ENCODE measurements around the gene HS1BP3.

The HS1BP3 gene

DNA sequence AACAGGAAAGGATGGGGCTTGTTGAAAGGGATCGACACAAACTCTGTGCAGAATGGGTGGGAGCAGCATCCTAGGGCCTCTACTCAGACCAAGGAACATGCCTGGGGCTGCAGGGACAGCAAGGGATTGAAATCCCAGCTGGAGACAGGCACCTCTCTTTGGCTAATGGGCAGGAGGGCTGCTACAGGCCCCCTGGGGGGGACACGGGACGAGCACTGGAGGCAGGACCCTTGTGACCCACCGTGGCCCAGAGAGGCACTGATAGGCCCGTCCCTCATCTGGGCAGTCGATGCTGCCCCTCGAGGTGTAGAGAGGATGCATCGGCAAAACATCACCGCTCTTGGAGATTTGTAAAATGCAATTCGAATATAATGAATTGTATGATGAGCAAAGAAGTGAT lies 5.1 kb downstream of the HS1BP3 start:
- DNase-seq (ENCODE audit: low spot score) = no peak

DNA sequence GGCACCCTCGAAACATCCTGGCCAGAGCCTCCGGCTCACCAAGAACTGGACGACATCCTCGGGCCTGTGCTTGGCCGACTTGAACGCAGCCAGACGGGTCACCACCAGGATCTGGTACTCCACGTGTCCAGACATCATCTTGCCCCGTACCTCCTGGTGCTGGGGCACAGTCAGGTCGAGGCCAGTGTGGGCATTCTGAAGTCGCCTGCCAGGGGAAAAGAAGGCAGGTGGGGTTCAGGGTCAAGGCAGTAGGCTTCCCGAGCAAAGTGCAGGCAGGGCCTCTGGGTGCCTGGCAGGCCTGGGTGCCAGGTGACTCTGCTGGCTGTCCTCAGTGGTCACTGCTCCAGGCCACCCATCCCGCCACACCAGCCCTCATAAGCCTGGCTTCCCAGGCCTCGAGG lies 5.6 kb downstream of the HS1BP3 start:
- DNase-seq (ENCODE audit: low spot score) = no peak

DNA sequence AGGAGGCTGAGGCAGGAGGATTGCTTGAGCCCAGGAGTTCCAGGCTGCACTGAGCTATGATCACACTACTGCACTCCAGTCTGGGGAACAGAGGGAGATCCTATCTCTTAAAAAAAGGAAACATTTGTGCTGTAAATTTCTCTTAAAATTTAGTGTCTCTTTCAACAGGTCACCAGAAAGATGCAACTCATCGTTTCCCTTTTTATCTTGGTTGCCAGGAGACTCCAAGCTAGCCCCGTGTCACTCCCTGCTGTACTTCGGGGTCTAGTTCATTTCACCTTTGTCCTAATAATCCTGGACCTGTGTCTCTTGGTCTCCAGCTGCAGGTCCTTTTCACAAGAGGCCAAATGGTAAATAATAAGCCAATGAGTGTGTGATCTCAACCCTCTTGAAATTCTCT lies 7.1 kb downstream of the HS1BP3 start:
- no peak for DNase-seq (ENCODE audit: low spot score)

DNA sequence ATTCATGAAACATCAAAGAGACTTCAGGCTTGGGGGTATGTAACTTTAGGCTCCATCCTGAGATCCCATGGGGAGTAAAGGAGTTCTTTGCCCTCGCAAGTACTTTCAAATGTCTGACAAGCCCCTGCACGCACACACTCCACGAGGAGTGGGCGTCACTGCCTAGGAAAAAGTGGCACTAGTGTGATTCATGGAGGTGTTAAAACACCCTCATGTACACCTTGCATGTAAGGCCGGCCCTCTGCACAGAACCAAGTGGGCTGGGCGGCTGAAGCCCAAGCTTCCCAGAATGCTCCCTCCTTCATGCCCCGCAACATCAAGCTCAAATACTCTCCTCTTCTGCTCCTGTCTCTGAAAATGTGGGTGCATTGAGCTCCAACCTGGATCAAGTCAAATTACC lies 7.8 kb downstream of the HS1BP3 start:
- DNase-seq (ENCODE audit: low spot score) = peak; percentile 70

DNA sequence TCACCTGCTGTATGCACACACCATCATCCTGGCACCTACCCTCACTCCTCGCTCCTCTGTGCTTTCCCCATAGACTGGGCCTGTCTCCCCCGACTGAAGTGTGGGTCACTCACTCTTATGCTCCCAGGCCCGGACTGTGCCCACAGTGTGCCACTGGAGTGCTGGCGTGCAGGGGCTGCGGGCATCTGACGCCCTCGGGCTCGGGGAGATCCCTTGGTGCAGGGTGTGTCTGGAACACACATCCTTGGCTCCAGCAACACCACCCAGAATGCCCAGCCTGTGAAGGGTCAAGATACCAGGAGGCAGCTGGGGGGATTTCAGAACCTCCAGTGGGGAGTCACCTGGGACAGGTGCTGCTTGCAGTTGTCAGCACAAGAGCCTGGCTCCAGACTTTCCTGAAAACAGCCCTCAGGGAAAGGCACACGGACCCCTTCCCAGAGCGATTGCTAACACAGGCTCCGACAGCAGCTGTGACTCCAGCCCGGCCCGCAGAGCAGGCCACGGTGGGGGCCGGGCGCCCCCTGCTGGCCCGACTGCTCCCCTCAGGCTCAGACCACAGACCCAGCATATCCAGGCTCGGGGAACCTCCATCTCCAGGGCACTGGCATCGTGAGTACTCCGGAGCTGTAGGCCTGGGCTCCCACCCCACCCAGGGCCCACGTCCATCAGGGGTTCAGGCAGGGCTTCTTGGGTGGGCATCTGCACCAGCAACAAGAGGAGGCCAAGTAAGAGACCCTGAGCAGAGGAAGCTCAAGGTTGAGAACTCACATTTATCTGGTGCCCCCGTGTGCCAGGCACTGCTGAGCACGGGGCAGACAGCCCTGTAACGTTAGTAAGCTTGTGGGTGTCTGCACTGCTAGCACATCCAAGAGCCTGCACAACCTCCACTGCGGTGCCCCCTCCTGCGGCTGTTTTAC lies 8.6 kb downstream of the HS1BP3 start:
- peak; percentile 71 for DNase-seq (ENCODE audit: low spot score)

DNA sequence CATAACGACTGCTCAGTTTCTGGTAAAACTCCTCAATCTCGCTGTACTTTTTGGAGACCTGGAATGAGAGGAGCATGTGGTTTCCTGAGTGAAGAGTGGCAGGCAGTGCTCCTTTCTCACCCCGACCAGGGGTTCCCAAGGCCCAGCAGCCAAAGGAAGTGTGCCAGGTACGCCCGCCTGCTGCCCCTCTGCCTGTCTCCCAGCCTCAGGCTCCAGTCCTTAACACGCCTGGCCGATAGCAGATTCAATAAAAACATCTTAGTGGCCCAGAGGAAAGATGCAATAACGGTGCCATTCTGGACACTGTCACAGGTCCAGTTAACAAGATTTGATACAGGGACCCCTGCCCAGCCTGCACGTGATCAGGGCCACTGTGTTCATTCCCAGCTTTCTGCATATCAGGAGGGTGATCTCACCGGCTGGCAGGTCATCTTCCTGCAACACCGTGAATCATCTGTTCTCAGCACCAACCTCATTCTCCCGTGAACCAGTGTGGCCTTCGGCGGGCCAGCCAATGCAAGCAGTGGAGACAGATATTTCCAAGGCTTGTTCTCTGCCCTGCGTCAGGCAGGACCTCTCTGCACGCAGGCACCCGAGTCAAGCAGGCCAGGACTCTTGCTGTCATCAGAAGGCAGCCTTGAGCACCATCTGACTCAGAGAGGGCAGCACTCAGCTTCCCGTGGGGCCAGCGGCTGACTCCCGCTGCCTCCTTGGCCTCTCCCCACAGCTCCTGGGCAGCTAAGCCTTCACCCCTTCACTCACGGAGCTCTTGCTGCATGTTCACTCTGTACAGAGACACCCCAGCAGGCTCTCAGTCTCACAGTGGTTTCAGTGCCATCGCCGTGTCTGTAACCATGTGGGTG lies 9.5 kb downstream of the HS1BP3 start:
- DNase-seq (ENCODE audit: low spot score) = no peak

DNA sequence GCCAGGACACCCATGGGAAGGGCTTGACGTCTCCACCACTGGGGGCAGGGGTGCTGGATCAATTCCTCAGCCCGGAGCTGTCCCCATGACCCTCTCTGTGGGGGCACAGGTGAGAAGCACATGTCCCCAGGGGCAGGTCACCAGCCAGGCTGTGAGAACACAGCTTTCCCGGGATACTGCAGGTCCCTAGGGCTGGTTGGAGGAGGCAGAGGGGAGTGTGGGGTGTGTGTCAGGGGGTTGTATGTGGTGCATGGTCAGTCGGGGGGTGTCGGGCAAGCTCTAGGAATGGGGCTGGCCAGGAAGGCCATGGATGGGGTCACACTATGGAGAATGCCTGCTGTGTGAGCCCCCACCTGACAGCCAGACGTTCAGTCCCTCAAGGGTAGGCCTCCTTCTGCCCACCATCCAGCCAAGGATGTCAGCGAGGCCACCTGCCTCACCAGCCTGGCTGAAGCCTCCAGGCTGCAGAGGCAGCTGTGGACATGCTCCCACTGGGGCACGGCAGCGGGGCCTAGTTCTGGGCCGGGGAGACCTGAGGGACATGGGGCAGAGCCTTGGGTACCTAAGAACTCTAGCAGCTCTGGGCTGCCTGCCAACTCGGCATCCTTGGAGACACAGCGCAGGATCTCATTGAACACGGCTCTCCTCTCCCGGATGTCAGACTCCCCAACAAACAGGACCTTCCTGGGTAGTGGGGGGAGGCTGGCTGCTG lies 10.3 kb downstream of the HS1BP3 start:
- DNase-seq (ENCODE audit: low spot score) = no peak

DNA sequence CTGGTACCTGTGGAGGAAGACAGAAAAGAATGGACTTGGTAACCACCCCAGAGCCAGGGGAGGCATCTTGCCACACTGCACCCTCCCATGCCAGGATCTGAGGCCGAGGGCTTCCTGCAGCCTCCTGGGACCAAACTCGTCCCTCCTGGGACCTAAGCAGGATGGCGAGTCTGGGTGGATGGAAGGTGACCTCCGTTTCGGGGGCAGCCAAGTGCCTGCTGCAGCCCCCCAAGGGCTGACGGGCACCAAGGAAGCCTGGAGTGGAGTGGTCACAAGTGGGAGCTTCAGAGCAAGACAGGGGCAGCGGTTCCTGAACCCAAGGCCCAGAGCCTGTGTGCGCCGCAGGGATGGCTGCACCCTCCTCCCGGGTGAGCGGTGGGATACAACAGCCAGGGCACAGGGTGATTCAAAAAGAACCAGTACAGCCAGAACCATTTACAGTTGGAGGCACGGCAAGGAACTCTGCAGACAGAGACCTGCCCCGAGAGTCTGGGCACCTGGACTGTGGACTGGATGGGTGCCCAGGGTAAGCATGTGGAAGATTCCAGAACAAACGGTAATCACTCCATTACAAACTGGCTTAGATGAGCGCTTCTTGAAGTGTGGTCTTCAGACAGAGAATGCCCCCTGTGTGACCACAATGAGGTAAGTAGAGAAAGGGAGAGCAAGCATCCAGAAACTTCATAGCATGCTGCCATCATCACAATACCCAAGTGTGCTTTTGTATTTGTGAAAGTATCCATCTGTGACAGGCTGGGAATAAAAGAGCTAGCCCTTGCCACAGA lies 12.1 kb downstream of the HS1BP3 start:
- no peak for DNase-seq (ENCODE audit: low spot score)

DNA sequence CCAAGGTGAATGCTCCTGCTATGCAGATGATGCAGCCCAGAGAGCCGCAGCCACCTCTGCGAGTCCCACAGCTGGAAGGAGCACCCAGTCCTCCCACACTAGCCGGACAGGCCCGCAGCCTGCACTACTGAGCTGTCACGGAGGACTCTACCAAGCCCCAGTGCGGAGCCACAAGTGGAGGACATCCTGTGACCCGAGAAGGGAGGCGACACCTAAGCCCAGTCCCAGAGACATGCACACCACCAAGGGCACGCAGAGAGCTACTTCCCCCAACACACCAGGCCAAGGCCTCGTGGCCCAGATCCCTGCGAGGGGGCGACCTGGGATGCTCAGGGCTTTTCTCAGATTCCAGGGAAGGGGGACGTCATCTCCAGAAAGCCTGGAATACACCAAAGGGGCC lies 12.9 kb downstream of the HS1BP3 start:
- no peak for DNase-seq (ENCODE audit: low spot score)

DNA sequence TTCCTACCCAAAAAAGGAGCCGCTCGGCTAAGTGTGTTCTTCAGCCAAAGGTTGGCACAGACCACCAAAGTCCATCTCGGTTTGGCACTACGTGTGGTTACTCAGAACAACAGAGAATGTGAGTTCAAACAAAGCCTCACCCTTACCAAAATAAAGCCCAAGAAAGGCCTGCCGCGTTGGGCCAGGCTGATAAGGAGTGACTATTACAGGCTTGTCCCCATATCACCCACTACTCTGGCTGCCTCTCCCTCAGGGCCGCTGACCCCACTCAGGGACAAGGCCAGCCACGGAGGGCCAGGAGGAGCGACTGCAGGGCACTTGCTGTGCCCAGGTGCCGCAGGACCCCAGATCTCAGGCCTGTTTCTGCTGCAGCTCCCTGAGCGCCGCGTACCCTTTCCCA lies 13.8 kb downstream of the HS1BP3 start:
- DNase-seq (ENCODE audit: low spot score) = no peak

DNA sequence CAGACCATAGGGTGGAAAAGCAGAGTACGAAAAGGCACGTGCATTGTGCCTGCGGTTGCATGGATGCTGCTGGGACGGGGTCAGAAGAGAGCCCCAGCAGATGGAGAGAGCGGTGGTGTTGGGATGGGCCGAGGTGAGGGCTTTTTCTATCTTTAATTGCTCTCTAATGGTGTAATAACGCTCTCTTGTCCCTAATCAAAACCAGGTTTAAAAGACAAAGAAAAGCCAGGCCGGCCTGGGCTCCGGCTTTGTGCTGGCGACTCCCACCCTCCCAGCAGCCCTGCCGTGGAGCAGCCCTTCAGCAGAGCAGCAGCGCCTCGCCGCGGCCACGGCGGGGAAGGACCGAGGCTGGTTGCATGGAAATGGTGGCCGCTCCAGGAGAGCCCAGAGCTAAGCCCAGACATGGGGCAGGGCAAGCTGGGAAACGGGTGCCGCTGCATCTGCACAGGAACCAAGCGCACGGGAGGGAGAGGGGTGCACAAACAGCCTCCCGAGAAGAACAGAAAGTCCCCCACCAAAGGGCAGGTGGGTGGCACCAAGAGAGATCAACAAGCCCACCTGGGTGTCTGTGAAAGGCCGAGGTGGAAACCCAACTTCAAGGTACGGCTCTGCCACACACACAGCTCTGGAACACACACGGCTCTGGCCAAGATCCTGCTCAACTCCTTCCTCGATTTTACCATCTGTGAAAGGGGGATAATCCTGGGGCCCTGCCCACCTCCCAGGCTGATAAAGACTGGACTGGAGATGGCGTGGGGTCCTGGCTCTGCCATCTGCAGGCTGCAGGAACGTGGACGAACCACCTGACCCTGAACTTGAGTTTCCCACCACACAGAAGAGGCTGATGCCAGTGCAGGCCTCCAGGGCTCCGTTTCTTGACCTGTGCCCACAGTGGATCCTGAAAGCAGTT lies 15.0 kb downstream of the HS1BP3 start:
- DNase-seq (ENCODE audit: low spot score) = peak; percentile 81

DNA sequence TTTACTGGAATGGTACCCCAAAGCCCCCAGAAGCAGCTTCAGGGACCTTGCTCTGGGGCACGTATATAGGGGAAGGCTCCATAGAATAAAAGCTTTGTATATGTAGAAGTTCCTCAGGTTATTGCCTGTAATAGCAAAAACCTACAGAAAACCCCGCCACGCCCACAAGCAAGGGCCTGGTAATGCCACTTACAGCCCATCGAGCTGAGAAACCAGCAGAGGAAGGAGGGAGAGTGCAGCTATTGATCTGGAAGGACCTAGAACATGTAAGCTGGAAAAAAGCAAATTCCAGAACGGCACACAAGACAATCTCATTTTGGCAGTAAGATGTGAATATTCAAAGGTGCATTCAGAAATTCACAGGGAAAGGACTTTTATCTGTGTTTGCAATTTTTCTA lies 15.8 kb downstream of the HS1BP3 start:
- no peak for DNase-seq (ENCODE audit: low spot score)

DNA sequence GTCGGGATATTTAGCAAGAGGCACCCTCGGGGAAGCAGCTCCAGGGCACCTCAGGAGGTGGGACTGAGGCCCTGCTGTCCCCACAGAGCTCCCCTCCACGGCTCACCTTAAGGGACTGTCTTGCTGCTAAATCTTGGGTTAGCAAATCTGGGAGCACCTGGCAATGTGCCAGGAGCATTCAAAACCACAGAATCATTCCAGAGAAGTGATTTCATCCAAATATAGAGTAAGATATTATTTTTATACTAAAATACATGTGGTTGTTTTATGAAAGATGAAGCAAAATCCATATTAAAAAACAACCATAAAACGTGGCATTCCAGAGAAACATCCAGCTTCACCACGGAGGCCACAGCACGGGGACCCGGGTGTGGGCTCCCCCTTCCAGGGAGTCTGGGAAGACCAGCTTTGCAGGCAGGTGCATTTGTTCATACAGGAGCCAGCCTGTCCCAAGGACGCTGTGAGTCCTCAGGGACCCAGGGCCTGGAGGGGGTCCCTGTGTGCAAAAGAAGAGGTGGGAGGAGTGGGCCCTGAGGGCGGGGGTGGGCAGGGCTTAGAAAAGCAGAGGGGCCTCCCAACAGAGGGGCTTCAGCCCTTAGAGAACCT lies 16.3 kb downstream of the HS1BP3 start:
- no peak for DNase-seq (ENCODE audit: low spot score)

DNA sequence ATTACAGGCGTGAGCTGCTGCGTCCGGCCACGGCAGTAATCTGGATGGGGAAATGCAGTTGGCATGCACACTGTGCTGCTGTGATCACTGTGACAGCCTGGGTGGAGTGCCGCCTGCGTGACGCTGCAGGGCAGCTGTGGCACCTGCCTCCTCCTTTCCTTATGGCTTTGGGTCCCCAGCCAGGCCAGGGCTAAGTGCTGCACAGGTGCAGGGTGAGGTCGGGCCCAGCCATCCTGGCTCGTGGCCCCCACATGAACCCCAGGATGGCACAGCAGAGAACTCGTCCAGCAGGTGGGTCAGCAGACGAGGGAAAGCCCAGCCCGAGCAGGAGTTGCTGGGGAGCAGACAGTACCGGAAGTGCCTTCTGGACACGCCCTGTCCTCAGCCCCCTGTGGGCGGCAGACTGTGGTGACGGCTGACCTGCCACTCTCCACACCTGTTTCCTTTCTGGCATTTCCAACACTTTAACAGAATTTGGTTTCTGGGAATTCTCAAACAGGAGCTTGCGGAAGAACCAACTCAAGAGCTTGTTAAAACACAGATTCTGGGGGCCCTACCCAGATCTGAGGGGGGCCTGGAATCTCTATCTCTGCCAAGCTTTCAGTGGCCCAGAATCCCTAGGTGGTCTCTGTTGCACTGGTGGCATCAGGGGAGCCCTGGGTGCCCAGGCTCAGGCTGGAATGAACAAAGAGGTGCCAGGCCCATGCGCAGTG lies 16.9 kb downstream of the HS1BP3 start:
- no peak for DNase-seq (ENCODE audit: low spot score)

DNA sequence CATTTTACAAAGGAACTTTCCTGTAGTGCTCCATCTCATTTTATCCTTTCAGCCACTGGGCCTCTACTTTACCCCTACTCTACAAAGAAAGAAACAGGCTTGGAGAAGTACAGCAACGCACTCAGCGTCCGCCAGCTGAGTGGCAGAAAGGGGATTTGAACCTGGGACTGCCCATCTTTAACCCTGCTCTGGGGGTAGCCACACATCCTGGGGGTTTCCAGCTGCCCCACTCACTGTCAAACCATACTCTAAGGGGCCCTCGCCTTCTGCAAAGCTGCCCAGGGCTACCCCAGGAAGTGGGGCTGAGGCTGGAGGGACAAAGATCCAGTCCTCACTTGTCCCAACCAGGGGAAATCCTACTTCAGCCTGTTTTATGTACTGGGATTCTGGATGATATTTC lies 17.9 kb downstream of the HS1BP3 start:
- no peak for DNase-seq (ENCODE audit: low spot score)

DNA sequence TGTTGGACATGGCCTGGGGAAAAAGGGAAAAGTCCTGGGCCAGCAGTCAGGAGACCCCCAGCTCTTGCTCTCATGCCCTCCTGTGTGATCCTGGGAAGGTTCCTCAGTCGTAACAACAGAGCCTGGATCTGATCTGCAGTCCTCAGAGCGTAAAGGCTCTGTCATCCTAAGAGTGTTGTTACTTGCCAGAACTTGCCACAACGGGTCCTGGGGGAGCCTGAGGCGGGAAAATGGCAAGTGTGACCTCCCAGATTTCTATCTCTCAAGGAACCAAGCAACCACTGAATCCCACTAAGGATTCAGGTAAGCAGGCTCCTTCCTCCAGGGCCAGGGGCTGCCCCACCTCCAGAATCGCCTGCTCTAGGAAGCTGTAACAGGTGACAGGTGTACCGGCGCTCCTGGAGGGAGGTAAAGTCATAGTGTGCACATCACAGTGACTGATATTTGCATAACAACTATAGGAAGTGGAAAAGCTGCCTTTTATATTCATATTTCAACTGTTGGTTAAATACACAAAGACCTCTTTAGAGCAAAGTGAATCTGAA lies 18.4 kb downstream of the HS1BP3 start:
- no peak for DNase-seq (ENCODE audit: low spot score)

DNA sequence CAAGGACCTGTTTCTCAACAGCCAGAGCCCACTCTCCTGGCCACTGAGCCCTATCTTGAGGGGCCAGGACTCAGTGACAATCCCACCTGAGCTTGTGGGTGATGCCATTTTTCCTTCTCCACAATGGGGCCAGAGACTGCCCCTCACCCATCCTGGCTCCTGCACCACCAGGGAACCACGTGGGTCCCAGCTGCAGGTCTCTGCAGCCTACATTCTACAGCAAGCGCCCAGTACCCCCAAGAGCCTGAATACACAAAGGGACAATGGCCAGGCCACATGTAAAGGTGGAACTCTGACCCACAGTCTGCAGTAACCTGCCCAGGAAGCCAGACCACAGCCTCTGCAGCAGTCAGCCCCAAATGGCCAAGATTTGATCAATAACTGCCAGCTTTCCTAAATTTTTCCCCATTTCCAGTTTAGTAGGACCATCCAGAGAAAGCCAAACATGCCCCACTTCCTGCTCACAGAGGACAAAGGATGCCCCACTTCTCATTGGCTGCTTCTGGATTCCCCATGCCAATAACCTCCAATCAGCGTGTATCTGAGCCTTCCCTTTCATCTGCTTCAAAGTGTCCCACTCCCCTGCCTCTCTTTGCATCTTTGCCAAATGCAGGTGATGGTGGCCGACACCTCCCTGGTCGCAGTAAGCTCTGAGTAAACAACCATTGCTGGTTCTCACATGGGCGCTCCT lies 19.1 kb downstream of the HS1BP3 start:
- no peak for DNase-seq (ENCODE audit: low spot score)

DNA sequence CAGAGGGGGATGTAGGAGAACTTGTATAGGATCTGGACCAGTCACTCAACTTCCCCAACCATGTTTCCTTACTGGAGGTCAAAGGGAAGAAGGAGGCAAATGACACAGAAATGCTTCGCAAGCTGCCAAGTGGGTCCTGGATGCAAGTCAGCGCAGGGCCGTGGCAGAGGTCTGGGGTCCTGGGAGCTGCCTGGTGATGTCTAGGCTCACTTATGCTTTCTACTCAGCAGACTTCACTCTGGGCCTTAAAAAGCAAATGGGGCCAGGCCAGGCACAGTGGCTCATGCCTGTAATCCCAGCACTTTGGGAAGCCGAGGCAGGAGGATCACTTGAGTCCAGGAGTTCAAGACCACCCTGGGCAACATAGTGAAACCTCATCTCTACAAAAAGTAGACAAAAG lies 19.9 kb downstream of the HS1BP3 start:
- no peak for DNase-seq (ENCODE audit: low spot score)
